ENCODE measurements around the gene PICK1. TPM values are rescaled to one million over a fixed set of nuclear protein-coding genes. Genes with fewer than 3 reads are reported as not detected.

The PICK1 gene
- total and polyA plus RNA-seq, 2 donors (not counting 1 experiment from before 2014, with no cell fraction given) = 7.8 to 11.1 TPM

GRCh38 chr22:38069372-38070249 lies 12.4 kb downstream of the PICK1 start:
- Histone ChIP-seq H3K36me3 (ENCODE audit: control insufficient read depth, insufficient read depth, low read length) (peaks cover 2% of the 10 kb centered on the region), H3K4me2 (ENCODE audit: extremely low read depth, insufficient read depth, low read length) (peak overlapping the region; percentile 32), H3K9ac (ENCODE audit: insufficient read depth, low read length) (no peak overlapping the region), H3K79me2 (ENCODE audit: control insufficient read depth, insufficient read depth, low read length) (no peaks in the 10 kb centered on the region), H3K27ac (ENCODE audit: insufficient read depth, low read length) (no peak overlapping the region), H2AFZ (ENCODE audit: low read length) (no peak overlapping the region), H4K20me1 (ENCODE audit: control insufficient read depth, extremely low read depth, insufficient read depth, low read length) (no peaks in the 10 kb centered on the region), H3K9me3 (ENCODE audit: control insufficient read depth, insufficient read depth, low read depth, low read length) (no peaks in the 10 kb centered on the region), H3K27me3 (ENCODE audit: control insufficient read depth, insufficient read depth, low read length) (no peaks in the 10 kb centered on the region), H3K4me3 (replicated peaks in 1 of 4; ENCODE audit: control extremely low read depth in 1 of 4, insufficient read depth in 1 of 4, low read depth in 3 of 4, low read length in 4 of 4) (peak overlapping the region in 2 of 4 experiments; percentile 6 to 25), H3K4me1 (ENCODE audit: control insufficient read depth, extremely low read depth, insufficient read depth, low read length) (peaks cover 5% of the 10 kb centered on the region)
- peak; percentile 7 to 42 for DNase-seq (ENCODE audit: low read depth in 2 of 2)
- TF ChIP-seq EZH2 (IDR thresholded peaks at IDR 0.05; ENCODE audit: low read length, missing control alignments) = no peak
- TF ChIP-seq, protein P1, sequence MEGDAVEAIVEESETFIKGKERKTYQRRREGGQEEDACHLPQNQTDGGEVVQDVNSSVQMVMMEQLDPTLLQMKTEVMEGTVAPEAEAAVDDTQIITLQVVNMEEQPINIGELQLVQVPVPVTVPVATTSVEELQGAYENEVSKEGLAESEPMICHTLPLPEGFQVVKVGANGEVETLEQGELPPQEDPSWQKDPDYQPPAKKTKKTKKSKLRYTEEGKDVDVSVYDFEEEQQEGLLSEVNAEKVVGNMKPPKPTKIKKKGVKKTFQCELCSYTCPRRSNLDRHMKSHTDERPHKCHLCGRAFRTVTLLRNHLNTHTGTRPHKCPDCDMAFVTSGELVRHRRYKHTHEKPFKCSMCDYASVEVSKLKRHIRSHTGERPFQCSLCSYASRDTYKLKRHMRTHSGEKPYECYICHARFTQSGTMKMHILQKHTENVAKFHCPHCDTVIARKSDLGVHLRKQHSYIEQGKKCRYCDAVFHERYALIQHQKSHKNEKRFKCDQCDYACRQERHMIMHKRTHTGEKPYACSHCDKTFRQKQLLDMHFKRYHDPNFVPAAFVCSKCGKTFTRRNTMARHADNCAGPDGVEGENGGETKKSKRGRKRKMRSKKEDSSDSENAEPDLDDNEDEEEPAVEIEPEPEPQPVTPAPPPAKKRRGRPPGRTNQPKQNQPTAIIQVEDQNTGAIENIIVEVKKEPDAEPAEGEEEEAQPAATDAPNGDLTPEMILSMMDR (conservative IDR thresholded peaks at IDR 0.05 in 1 of 2, IDR thresholded peaks at IDR 0.05 in 1 of 2; ENCODE audit: low read depth in 1 of 2, low read length in 2 of 2) = peak; percentile 40 to 63

- Histone ChIP-seq H3K9me3 (ENCODE audit: control insufficient read depth, insufficient read depth, low read depth, low read length) (no peaks in the 10 kb centered on the region), H3K4me3 (replicated peaks in 1 of 4; ENCODE audit: control extremely low read depth in 1 of 4, insufficient read depth in 1 of 4, low read depth in 3 of 4, low read length in 4 of 4) (no peak overlapping the region), H4K20me1 (ENCODE audit: control insufficient read depth, extremely low read depth, insufficient read depth, low read length) (no peaks in the 10 kb centered on the region), H3K36me3 (ENCODE audit: control insufficient read depth, insufficient read depth, low read length) (peaks cover 2% of the 10 kb centered on the region), H3K4me2 (ENCODE audit: extremely low read depth, insufficient read depth, low read length) (no peak overlapping the region), H3K4me1 (ENCODE audit: control insufficient read depth, extremely low read depth, insufficient read depth, low read length) (peaks cover 5% of the 10 kb centered on the region), H3K27ac (ENCODE audit: insufficient read depth, low read length) (no peak overlapping the region), H3K27me3 (ENCODE audit: control insufficient read depth, insufficient read depth, low read length) (no peaks in the 10 kb centered on the region), H3K79me2 (ENCODE audit: control insufficient read depth, insufficient read depth, low read length) (no peaks in the 10 kb centered on the region), H3K9ac (ENCODE audit: insufficient read depth, low read length) (no peak overlapping the region), H2AFZ (ENCODE audit: low read length) (no peak overlapping the region)
- TF ChIP-seq, protein P1 (conservative IDR thresholded peaks at IDR 0.05 in 1 of 2, IDR thresholded peaks at IDR 0.05 in 1 of 2; ENCODE audit: low read depth in 1 of 2, low read length in 2 of 2) = no peak
- no peak for TF ChIP-seq EZH2 (IDR thresholded peaks at IDR 0.05; ENCODE audit: low read length, missing control alignments)
- no peak for DNase-seq (ENCODE audit: low read depth in 2 of 2)
These were observed 13.2 kb downstream of the PICK1 start for GRCh38 chr22:38070250-38070921.

Measured in fibroblast of lung (primary cell).